K562 (cell line): Measurements from ENCODE around the gene ELMO1. TPM values are rescaled to one million over a fixed set of nuclear protein-coding genes. Genes with fewer than 3 reads are reported as not detected.

Experiments used
- ATAC-seq: fragments of 200-7000 bp; cut with Tn5 transposase; 3 replicates; pipeline ENCODE4 v1.9.1; 2020; ENCODE audit warnings: moderate library complexity
- BruUV-seq: library from RNA; stranded (reverse); fragments of 400-500 nt; replicated peaks from 2 replicates; lab custom pipeline; 2021; lab: Mats Ljungman, UMichigan
- CTCF ChIA-PET: fragments of 300-600 bp; formaldehyde crosslinking; extraction: SDS; loops from one replicate; lab custom pipeline; 2021; ENCODE audit warnings: low intra/inter-chr PET ratio; lab: Yijun Ruan, JAX
- POLR2A ChIA-PET: fragments of 300-600, 350-650 bp; sonication (Branson Sonifier 250); formaldehyde crosslinking; extraction: SDS; loops from one replicate; lab custom pipeline; 2021; ENCODE audit warnings: antibody characterized with exemption, inconsistent platforms; lab: Yijun Ruan, JAX
- DNase-seq, 4 experiments: peaks; one replicate each; pipeline versions ENCODE4 v3.0.0 to v3.0.0-alpha.2; 2011 to 2018; ENCODE audit warnings: low spot score in 3 of 4, mixed read lengths in 3 of 4; ENCODE audit errors: extremely low read depth in 1 of 4
- FAIRE-seq: peaks from 2 replicates; lab custom pipeline; 2011; peaks lifted over from hg19 to GRCh38; lab: Jason Lieb, UNC
- H2AFZ ChIP-seq: 2 replicates; pipeline ENCODE4 v1.6.0; 2011; ENCODE audit warnings: low read depth, low read length, control low read depth, inconsistent platforms
- H3K27ac ChIP-seq: fragments of 200-600 bp; 3 replicates; pipeline ENCODE4 v1.8.0; 2011; ENCODE audit warnings: low read depth, mild to moderate bottlenecking, control low read depth, inconsistent platforms, low read length, moderate library complexity, mixed read lengths; ENCODE audit errors: extremely low read depth
- H3K27me3 ChIP-seq, 2 experiments: fragments of 300-600 bp in 1 of 2; 2 replicates in 1 of 2; 3 replicates in 1 of 2; pipeline versions ENCODE4 v1.6.0 to v1.8.0; 2011; ENCODE audit warnings: inconsistent platforms in 2 of 2, low read length in 2 of 2, mild to moderate bottlenecking in 1 of 2, mixed read lengths in 1 of 2, moderate library complexity in 1 of 2; ENCODE audit not compliant: control insufficient read depth in 2 of 2, insufficient read depth in 2 of 2
- H3K36me3 ChIP-seq: fragments of 300-600 bp; 3 replicates; pipeline ENCODE4 v1.8.0; 2011; ENCODE audit warnings: mild to moderate bottlenecking, low read length, inconsistent platforms; ENCODE audit not compliant: control insufficient read depth, insufficient read depth
- H3K4me1 ChIP-seq, 2 experiments: fragments of 200-600 bp in 1 of 2; replicated peaks in 1 of 2; 2 replicates in 1 of 2; 3 replicates in 1 of 2; pipeline versions ENCODE4 v1.5.1 to v1.8.0; 2011; ENCODE audit warnings: inconsistent platforms in 2 of 2, low read length in 2 of 2, mild to moderate bottlenecking in 1 of 2, mixed read lengths in 1 of 2, moderate library complexity in 1 of 2; ENCODE audit not compliant: control insufficient read depth in 2 of 2, insufficient read depth in 2 of 2
- H3K4me2 ChIP-seq: 2 replicates; pipeline ENCODE4 v1.6.1; 2011; ENCODE audit warnings: low read length, control low read depth, inconsistent platforms, mixed read lengths; ENCODE audit not compliant: insufficient read depth
- H3K4me3 ChIP-seq: fragments of 200-600 bp; sonication (generic), shearing (Covaris generic); 2 replicates; pipeline ENCODE4 v1.5.1; 2016; ENCODE audit warnings: control low read depth, inconsistent platforms
- H3K79me2 ChIP-seq: fragments of 200-600 bp; 3 replicates; pipeline ENCODE4 v1.8.0; 2011; ENCODE audit warnings: low read length, inconsistent platforms; ENCODE audit not compliant: control insufficient read depth, insufficient read depth
- H3K9ac ChIP-seq, 2 experiments: 2 replicates each; pipeline versions ENCODE4 v1.6.0 to v1.6.1; 2011; ENCODE audit warnings: low read depth in 2 of 2, low read length in 2 of 2, control low read depth in 1 of 2, inconsistent platforms in 1 of 2, mild to moderate bottlenecking in 1 of 2, mixed read lengths in 1 of 2; ENCODE audit not compliant: insufficient read depth in 1 of 2
- H3K9me1 ChIP-seq: one replicate; pipeline ENCODE4 v1.6.0; 2011; ENCODE audit warnings: inconsistent platforms, mild to moderate bottlenecking, low read length, moderate library complexity; ENCODE audit not compliant: control insufficient read depth, insufficient read depth
- H3K9me3 ChIP-seq: replicated peaks from 2 replicates; pipeline ENCODE4 v1.5.1; 2011; ENCODE audit warnings: low read depth, low read length, inconsistent platforms; ENCODE audit not compliant: control insufficient read depth, insufficient read depth
- H4K20me1 ChIP-seq: replicated peaks from 2 replicates; pipeline ENCODE4 v1.6.1; 2011; ENCODE audit warnings: low read length, inconsistent platforms, mixed read lengths; ENCODE audit not compliant: control insufficient read depth, insufficient read depth
- BCOR ChIP-seq: fragments of 450-650 bp; IDR thresholded peaks from 2 replicates; pipeline ENCODE4 v1.6.1; 2016
- BRCA1 ChIP-seq, 2 experiments: fragments of 450-650 bp in 1 of 2; sonication (generic) in 1 of 2; formaldehyde crosslinking in 1 of 2; IDR thresholded peaks; 2 replicates each; pipeline versions ENCODE4 v1.5.0 to v1.6.1; 2017 to 2020; ENCODE audit warnings: mild to moderate bottlenecking in 1 of 2, missing genetic modification reagents in 1 of 2
- CREB1 ChIP-seq, 2 experiments: sonication (generic) in 1 of 2; formaldehyde crosslinking in 1 of 2; IDR thresholded peaks; 2 replicates each; pipeline versions ENCODE4 v1.6.1 to v1.8.0; 2012 to 2022; ENCODE audit warnings: inconsistent platforms in 1 of 2, mild to moderate bottlenecking in 1 of 2, missing genetic modification reagents in 1 of 2, moderate library complexity in 1 of 2
- CREBBP ChIP-seq: IDR thresholded peaks from one replicate; pipeline ENCODE4 v1.6.1; 2012; ENCODE audit warnings: low read depth, mild to moderate bottlenecking, control low read depth, inconsistent platforms, low read length
- DACH1 ChIP-seq: fragments of 450-650 bp; IDR thresholded peaks from 2 replicates; pipeline ENCODE4 v1.6.1; 2018; ENCODE audit not compliant: partially characterized antibody
- HNRNPL ChIP-seq: fragments of 200-400 bp; formaldehyde crosslinking; IDR thresholded peaks from 2 replicates; pipeline ENCODE4 v1.6.1; 2017; ENCODE audit warnings: low read depth, mild to moderate bottlenecking, low read length
- SMAD3 ChIP-seq: fragments of 450-650 bp; formaldehyde crosslinking; conservative IDR thresholded peaks from 2 replicates; pipeline ENCODE4 v1.4.0; 2020; ENCODE audit warnings: mild to moderate bottlenecking
- SRF ChIP-seq, 2 experiments: fragments of 250-450, 450-650 bp in 1 of 2; sonication (Bioruptor Pico) in 1 of 2; sonication (generic) in 1 of 2; formaldehyde crosslinking; IDR thresholded peaks; 2 replicates each; pipeline versions ENCODE4 v1.5.0 to v1.5.1; 2020 to 2022; ENCODE audit warnings: mild to moderate bottlenecking in 1 of 2, missing genetic modification reagents in 1 of 2
- U2AF1 ChIP-seq: fragments of 200-400 bp; formaldehyde crosslinking; optimal IDR thresholded peaks from 2 replicates; pipeline ENCODE3; 2017; ENCODE audit warnings: mild to moderate bottlenecking, low read depth, low read length, moderate library complexity
- XRCC3 ChIP-seq: fragments of 450-650 bp; IDR thresholded peaks from 2 replicates; pipeline ENCODE4 v1.6.1; 2017; ENCODE audit warnings: mild to moderate bottlenecking, moderate library complexity
- ZNF224 ChIP-seq: sonication (generic); formaldehyde crosslinking; IDR thresholded peaks from 2 replicates; pipeline ENCODE4 v1.8.0; 2022; ENCODE audit warnings: mild to moderate bottlenecking, missing genetic modification reagents
- WGBS: fragments of 100-300 bp; shearing (Covaris generic); methylation state at CpG from one replicate; pipeline ENCODE4 v1.1.6; 2016; ENCODE audit warnings: low coverage, mixed read lengths; ENCODE audit not compliant: insufficient coverage; ENCODE audit errors: missing lambda C conversion rate; 5-methylcytosine and 5-hydroxymethylcytosine counted together
- in situ Hi-C: fragments of 300-500 bp; cut with MboI; formaldehyde crosslinking; loops from 4 replicates; pipeline ENCODE4 v1.15.0; 2018; ENCODE audit warnings: inconsistent platforms, mixed read lengths
- intact Hi-C: fragments of 100-400 bp; cut with micrococcal nuclease; formaldehyde crosslinking; loops from 2 replicates; pipeline ENCODE4 v1.14.2; 2022
- polyA plus RNA-seq, 8 experiments: library from polyadenylated mRNA; depleted of rRNA in 4 of 8; stranded (reverse) in 5 of 8; unstranded in 3 of 8; fragments of >200 nt; fragmentation: Nextera tagmentation in 2 of 8; fragmentation: Illumina TruSeq in 1 of 8; extraction: Ambion mirVana in 2 of 8; extraction: Trizol in 1 of 8; gene quantifications; 2 replicates each; pipeline versions ENCODE4 v1.2.1 to v1.2.3, GENCODE V29; 2011 to 2014; ENCODE audit warnings: inconsistent platforms in 1 of 8, missing spikeins in 1 of 8
- total RNA-seq, 7 experiments: library from RNA; depleted of rRNA in 6 of 7; stranded (reverse); fragments of >200 nt in 6 of 7; fragmentation: Illumina TruSeq in 2 of 7; extraction: Trizol in 2 of 7; gene quantifications; 2 replicates each; pipeline versions ENCODE4 v1.2.1 to v1.2.3, GENCODE V29; 2011 to 2021; ENCODE audit warnings: low replicate concordance in 1 of 7
- TF ChIP-seq, protein P1 (sequence below): sonication (generic); formaldehyde crosslinking; IDR thresholded peaks from 2 replicates; pipeline ENCODE4 v1.4.0; 2020; ENCODE audit warnings: mild to moderate bottlenecking, missing genetic modification reagents
- TF ChIP-seq, protein P2 (sequence below): sonication (generic); formaldehyde crosslinking; IDR thresholded peaks from 2 replicates; pipeline ENCODE4 v1.8.0; 2022; ENCODE audit warnings: mild to moderate bottlenecking, missing genetic modification reagents, borderline replicate concordance

ELMO1 gene
- total and polyA plus RNA-seq, 9 of the 15 experiments (the other 6 are each of a cell fraction or from before 2014, with no cell fraction given) = 0.36 to 7.2 (median 3.6) TPM

DNA sequence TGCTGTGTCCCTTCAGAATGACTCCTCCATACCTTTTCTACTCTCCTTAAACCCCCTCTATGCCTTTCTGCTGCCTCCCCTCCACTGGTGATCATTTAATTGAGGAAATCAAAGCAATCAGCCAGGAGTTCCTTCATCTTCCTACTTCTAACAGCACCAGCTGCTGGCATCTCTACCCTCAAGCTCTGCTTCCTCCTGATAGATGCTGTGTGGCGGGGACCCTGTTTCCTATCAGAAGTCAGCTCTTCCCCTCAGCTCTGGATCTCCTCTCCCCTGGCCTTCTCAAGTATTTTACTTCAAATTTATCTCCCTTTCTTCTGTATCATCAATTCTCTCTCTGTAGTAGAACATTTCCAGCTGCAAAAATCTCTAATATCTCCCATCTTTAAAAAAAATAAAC lies 183.7 kb downstream of the ELMO1 start:
- 0% methylated on average over 1 of the region's 1 CpG for WGBS
- H3K4me3 ChIP-seq = no peak overlapping the region

DNA sequence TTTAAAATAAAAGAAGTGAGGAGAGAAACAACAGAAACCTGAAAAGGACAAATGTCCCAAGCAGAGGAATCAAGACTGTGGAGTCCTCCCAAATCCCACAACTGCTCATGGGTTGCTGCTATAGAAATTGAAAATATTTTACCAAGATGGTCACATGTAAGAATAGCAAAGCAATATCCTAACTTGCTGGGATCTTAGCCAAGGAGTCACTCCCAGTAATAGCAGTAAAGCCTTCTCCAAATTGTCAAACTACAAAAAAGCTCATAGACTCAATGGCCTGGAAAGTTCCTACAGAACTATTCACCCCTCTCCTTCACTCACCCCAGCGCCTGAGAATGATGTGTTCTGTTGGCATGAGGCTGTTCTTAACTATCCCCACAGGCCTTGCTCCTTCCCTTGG lies 186.5 kb downstream of the ELMO1 start:
- no peak for FAIRE-seq
- no peak for DNase-seq
- Histone ChIP-seq H3K4me2 (no peak overlapping the region), H3K9me3 (no peaks in the 10 kb centered on the region), H3K9ac (no peak overlapping the region), H3K27me3 (peaks cover 3 to 6% of the 10 kb centered on the region in 2 experiments; a peak in 3 of 5 replicates), H4K20me1 (no peaks in the 10 kb centered on the region), H3K79me2 (no peaks in the 10 kb centered on the region), H2AFZ (no peak overlapping the region), H3K4me3 (no peak overlapping the region), H3K4me1 (no peaks in the 10 kb centered on the region), H3K27ac (no peak overlapping the region), H3K36me3 (no peaks in the 10 kb centered on the region), H3K9me1 (peaks cover 2% of the 10 kb centered on the region)
- BruUV-seq = no TSS peak
- ATAC-seq = no peak
- in situ Hi-C loops (no loop called here), intact Hi-C loops (no loop called here)
- ChIA-PET CTCF (no interaction called here), POLR2A (no interaction called here)
- WGBS = 0% methylated on average over 1 of the region's 1 CpG
- no peak for TF ChIP-seq BRCA1 (IDR thresholded peaks at IDR 0.05)
- TF ChIP-seq BRCA1 (CRISPR knock-in tag; IDR thresholded peaks at IDR 0.05) = no peak
- TF ChIP-seq SMAD3 = no peak
- no peak for TF ChIP-seq U2AF1
- TF ChIP-seq, protein P1, sequence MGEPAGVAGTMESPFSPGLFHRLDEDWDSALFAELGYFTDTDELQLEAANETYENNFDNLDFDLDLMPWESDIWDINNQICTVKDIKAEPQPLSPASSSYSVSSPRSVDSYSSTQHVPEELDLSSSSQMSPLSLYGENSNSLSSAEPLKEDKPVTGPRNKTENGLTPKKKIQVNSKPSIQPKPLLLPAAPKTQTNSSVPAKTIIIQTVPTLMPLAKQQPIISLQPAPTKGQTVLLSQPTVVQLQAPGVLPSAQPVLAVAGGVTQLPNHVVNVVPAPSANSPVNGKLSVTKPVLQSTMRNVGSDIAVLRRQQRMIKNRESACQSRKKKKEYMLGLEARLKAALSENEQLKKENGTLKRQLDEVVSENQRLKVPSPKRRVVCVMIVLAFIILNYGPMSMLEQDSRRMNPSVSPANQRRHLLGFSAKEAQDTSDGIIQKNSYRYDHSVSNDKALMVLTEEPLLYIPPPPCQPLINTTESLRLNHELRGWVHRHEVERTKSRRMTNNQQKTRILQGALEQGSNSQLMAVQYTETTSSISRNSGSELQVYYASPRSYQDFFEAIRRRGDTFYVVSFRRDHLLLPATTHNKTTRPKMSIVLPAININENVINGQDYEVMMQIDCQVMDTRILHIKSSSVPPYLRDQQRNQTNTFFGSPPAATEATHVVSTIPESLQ (CRISPR knock-in tag) = no peak
- no peak for TF ChIP-seq BCOR
- no peak for TF ChIP-seq CREB1 (IDR thresholded peaks at IDR 0.05)
- TF ChIP-seq CREB1 (CRISPR knock-in tag; IDR thresholded peaks at IDR 0.05) = no peak
- TF ChIP-seq XRCC3 = no peak
- no peak for TF ChIP-seq SRF (CRISPR knock-in tag; IDR thresholded peaks at IDR 0.05)
- TF ChIP-seq, protein P2, sequence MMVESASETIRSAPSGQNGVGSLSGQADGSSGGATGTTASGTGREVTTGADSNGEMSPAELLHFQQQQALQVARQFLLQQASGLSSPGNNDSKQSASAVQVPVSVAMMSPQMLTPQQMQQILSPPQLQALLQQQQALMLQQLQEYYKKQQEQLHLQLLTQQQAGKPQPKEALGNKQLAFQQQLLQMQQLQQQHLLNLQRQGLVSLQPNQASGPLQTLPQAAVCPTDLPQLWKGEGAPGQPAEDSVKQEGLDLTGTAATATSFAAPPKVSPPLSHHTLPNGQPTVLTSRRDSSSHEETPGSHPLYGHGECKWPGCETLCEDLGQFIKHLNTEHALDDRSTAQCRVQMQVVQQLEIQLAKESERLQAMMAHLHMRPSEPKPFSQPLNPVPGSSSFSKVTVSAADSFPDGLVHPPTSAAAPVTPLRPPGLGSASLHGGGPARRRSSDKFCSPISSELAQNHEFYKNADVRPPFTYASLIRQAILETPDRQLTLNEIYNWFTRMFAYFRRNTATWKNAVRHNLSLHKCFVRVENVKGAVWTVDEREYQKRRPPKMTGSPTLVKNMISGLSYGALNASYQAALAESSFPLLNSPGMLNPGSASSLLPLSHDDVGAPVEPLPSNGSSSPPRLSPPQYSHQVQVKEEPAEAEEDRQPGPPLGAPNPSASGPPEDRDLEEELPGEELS (CRISPR knock-in tag) = no peak
- no peak for TF ChIP-seq ZNF224 (CRISPR knock-in tag)
- no peak for TF ChIP-seq HNRNPL
- TF ChIP-seq DACH1 = no peak

More for the DNA sequence above, 183.7 kb downstream of the ELMO1 start:
- H3K36me3 ChIP-seq = no peaks in the 10 kb centered on the region
- intact Hi-C loops = no loop called here
- H3K27me3 ChIP-seq = peaks cover 3 to 6% of the 10 kb centered on the region in 2 experiments; a peak in 2 of 5 replicates
- H3K9ac ChIP-seq = no peak overlapping the region
- no peaks in the 10 kb centered on the region for H3K4me1 ChIP-seq
- H3K9me1 ChIP-seq = peaks cover 2% of the 10 kb centered on the region
- no peak for TF ChIP-seq CREBBP
- FAIRE-seq (no peak), DNase-seq (no peak), ATAC-seq (no peak)
- H2AFZ ChIP-seq = no peak overlapping the region
- in situ Hi-C loops = no loop called here
- no peaks in the 10 kb centered on the region for H3K9me3 ChIP-seq
- no peak overlapping the region for H3K4me2 ChIP-seq
- ChIA-PET CTCF (no interaction called here), POLR2A (no interaction called here)
- no peaks in the 10 kb centered on the region for H4K20me1 ChIP-seq
- H3K79me2 ChIP-seq = no peaks in the 10 kb centered on the region
- no peak overlapping the region for H3K27ac ChIP-seq
- BruUV-seq = no TSS peak
